Hematopoietic multipotent progenitor cell treated with erythropoietin and hydrocortisone succinate and interleukin-3 and kit ligand, for 8 days (in vitro differentiated cells): ENCODE data around the gene SERTAD2.

Experiments used
- DNase-seq: peaks from one replicate; pipeline ENCODE4 v3.0.0-alpha.2; 2015

Gene SERTAD2, protein sequence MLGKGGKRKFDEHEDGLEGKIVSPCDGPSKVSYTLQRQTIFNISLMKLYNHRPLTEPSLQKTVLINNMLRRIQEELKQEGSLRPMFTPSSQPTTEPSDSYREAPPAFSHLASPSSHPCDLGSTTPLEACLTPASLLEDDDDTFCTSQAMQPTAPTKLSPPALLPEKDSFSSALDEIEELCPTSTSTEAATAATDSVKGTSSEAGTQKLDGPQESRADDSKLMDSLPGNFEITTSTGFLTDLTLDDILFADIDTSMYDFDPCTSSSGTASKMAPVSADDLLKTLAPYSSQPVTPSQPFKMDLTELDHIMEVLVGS

GRCh38 chr2:64653109-64654062 lies at the start of gene SERTAD2:
Gene SERTAD2 (minus strand): TSS chr2:64653913. CDS start chr2:64636871, 17,042 bp downstream.
- DNase-seq, result peak; percentile 76

DNA sequence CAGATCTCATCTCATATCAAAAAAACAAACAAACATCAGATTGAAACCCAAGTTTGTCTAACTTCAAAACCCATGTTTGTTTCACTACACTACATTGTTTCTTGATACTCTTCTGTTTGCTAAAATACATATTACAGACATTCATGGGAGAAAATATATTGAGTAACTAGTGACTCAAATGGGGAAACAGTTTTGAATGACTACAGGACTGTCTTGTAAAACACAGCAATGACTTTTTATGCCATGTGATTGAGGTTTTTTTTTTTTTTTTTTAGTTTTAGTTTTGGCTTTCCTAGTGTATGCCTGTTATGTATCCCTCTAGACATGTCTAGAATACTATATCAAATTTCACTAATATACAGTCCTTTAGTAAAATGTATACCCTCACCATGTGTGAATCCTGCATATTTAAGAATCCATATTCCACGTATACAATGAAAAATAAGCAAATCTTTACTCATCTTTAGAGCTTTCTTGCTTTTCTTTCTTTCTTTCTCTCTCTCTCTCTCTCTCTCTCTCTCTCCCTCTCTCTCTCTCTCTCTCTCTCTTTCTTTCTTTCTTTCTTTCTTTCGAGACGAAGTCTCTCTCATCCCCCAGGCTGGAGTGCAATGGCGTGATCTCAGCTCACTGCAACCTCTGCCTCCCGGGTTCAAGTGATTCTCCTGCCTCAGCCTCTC lies 46.6 kb upstream of the SERTAD2 start:
- no peak for DNase-seq

GRCh38 chr2:64699712-64700111 lies 46.0 kb upstream of the SERTAD2 start:
- peak; percentile 9 for DNase-seq

- DNase-seq, result no peak
Observed at GRCh38 chr2:64698668-64699444, 45.1 kb upstream of the SERTAD2 start.

DNA sequence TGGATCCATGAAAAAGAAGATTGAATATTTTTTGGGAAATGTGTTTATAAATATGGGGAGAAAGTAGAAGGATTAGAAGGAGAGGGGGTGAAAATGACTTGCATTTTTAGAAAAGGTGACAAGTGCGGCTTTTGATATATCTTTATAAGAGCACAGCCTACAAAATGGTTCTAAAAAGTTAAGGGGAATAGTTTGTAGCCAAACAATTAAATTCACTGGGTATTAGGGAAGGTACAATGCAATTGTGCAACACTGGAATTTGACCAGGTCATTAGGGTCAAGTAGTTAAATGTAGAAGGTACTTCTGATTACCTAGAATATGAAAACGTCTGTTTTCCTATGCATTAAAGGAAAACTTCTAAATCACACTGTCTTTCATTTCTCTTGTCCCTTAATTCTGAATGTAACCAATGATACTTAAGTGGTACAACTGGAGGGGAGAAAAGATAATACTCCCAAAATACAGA lies 44.5 kb upstream of the SERTAD2 start:
- no peak for DNase-seq

GRCh38 chr2:64697297-64698176 lies 43.8 kb upstream of the SERTAD2 start:
- DNase-seq, result no peak

DNA sequence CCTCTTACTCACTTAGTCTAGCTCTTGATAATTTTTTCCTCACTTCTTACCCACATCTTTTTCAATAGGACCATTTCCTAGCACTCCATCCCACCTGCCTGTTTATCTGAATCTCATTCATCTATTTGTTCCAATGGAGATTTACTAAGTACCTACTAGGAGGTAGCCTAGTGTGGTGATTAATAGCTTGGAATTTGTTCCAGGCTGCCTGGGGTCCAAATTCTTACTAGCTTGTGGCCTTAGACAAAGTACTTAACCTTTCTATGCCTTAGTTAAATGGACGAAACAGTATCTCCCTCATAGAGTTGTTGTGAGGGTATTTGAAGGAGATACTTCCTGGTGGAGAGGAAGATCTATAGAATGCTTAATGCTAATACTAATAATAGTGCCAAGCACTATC lies 42.9 kb upstream of the SERTAD2 start:
- DNase-seq, result no peak

GRCh38 chr2:64695721-64696261 lies 42.1 kb upstream of the SERTAD2 start:
- no peak for DNase-seq

DNA sequence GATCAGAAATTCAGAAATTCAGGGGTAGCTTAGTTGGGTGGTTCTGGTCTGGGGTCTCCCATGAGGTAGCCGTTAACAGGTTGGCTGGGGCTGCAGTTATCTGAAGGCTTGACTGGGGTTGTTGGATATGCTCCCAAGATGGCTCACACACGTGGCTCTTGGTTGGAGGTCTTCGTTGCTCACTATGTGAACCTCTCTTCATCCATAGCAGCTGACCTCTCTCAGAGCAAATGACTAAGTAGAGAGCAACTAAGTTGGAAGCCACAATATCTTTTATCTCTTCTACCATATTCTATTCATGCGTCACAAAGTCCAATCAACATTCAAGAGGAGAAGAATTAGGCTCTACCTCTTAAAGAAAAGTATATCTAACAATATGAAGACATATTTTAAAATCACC lies 38.7 kb upstream of the SERTAD2 start:
- DNase-seq, result peak; percentile 29

GRCh38 chr2:64688909-64689308 lies 35.2 kb upstream of the SERTAD2 start:
- DNase-seq, result no peak

DNA sequence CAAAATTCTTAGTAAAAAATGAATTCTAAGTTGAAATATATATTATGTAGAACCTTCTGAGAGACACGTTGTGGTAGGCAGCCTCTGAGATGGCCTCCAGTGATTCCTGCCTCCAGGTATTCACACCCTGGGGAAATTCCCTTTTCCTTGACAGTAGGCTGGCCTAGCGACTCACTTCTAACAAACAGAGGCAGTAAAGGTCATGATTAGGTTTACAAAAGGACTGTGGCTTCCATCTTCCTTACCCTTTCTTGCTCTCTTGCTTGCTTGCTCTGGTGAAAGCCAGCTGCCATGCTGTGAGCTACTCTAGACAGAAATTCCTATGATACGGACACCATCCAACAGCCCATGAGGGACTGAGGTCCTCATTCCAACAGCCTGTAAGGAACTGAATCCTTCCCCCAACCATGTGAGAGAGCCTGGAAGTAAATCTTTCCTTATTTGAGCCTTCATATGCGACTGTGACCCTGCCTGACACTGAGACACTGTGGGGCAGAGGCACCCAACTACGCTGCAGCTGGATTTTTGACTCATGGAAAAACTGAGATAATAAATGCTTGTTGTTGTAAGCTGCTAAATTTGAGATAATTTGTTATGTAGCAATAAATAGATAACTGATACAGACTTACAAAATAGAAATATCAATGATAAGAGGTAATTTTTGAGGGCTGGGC lies 32.7 kb upstream of the SERTAD2 start:
- DNase-seq, result no peak

GRCh38 chr2:64685430-64685829 lies 31.7 kb upstream of the SERTAD2 start:
- no peak for DNase-seq

DNA sequence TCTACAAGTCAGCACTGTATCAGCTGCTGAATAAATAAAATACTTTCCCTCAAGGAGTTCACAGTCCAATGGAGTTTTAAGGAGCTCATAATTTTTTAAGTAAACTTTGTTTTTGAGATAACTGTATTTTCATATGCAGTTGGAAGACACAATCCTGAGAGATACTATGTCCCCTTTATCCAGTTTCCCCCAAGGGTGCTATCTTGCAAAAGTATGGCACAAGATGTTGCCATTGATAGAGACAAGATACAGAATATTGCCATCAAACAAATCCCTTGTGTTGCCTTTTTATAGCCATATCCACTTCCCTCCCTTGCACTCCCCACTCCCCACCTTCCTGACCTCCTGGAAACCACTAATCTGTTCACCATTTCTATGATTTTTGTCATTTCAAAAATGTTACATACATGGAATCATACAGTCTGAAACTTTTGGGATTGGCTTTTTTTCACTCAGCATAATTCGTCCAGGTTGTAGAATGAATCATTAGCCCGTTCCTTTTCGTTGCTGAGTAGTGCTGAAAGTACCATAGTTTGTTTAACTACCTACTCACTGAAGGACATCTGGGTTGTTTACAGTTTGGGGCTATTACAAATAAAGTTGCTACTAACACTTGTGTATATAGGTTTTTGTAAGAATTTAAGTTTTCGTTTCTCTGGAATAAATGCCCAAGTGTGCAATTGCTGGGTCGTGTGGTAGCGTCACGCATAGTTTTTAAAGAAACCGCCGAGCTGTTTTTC lies 30.2 kb upstream of the SERTAD2 start:
- DNase-seq, result no peak

DNA sequence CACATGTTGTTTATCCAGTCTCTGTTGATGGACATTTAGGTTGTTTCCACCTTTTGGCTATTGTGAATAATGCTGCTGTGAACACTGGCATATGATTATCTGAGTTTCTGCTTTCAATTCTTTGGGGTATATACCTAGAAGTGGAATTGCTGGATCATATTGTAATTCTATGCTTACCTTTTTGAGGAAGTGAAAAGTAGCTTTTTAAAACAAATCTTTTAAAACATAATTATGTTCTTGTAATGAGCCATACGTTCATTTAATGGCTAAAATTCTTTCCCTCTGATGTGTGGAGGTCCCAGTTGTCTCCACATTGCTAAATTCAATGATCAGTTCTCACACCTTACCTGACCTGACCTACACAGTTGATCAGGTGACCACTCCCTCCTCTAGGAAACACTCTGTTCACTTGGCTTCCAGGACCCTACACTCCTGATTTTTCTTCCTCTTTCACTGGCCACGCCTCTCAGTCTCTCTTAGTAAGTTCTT lies 27.8 kb upstream of the SERTAD2 start:
- DNase-seq, result no peak

DNA sequence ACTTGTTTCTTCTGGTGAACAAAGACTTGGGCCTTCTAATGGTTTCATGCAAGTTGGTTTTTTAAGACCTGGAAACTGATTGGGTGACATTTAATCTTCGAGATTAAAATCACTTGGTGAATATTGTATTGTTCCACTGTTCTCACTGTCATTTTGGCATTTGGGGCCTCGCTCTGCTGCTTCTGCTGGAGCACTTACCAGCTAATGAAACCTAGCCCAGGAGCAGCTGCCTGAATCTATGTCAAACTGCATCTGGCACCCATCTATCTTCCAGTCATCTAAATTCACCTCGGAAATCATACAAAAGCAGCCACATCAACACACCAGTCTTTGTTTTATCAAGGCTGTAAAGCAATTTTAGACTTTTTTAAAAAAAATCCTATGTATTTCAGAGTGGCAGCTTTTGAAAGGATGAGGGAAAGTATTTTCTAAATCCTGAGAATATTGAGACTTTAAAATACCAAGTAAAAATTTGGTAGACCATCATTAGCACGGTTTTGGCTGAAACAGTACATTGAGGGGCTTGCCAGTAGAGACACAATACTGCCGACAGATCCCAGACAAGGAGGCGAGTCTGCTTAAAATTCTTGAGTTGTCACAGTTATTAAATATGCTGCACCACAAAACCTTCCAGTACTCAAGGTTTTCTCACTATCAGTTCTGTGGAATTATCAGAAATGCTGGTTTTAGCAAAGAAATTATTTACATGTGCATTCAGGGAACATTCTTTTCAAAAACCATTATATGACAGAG lies 26.1 kb upstream of the SERTAD2 start:
- no peak for DNase-seq

- DNase-seq, result no peak
Observed at GRCh38 chr2:64678771-64679590, 25.3 kb upstream of the SERTAD2 start.

DNA sequence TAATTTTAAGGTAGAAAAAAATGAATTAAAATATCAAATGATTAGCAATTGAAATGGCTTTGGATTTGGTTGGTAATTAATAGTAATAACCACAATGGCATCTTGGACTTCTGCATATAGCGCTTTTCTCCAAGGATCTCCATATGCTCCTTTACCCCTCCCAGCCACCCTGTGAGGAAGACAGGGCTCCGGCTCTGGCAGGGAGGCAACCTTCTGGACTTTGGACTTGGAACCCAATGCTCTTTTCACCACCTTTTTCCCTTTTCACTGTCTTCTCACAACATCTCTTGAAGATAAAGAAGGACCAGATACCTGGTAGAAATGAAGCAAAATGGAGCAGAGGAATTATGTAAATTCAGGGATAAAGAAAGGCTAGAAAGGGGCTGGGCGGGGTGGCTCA lies 23.8 kb upstream of the SERTAD2 start:
- no peak for DNase-seq

GRCh38 chr2:64675860-64676259 lies 22.1 kb upstream of the SERTAD2 start:
- DNase-seq, result no peak
